Gastrocnemius medialis (tissue), 4 donors: ENCODE data around the gene PPFIA2.

ENCODE experiments used
- CTCF ChIP-seq, 5 experiments: fragments of 450-650 bp in 3 of 5; fragments of 200-600 bp in 2 of 5; sonication (generic) in 2 of 5; IDR thresholded peaks in 4 of 5; conservative IDR thresholded peaks in 1 of 5; 1 replicate in 4 of 5; 2 replicates in 1 of 5; pipeline ENCODE4 v1.5.1; 2016 to 2019; ENCODE audit warnings: antibody characterized with exemption in 5 of 5, mild to moderate bottlenecking in 3 of 5, moderate library complexity in 3 of 5
- POLR2A ChIP-seq, 2 donors: fragments of 450-650 bp; IDR thresholded peaks; one replicate each; pipeline ENCODE4 v1.6.1; 2017; ENCODE audit warnings: antibody characterized with exemption in 2 of 2, mild to moderate bottlenecking in 2 of 2, moderate library complexity in 2 of 2

- no peak for TF ChIP-seq CTCF (IDR thresholded peaks at IDR 0.05 in 4 of 5, conservative IDR thresholded peaks at IDR 0.05 in 1 of 5)
- no peak for TF ChIP-seq POLR2A (IDR thresholded peaks at IDR 0.05)
Measured at GRCh38 chr12:81541121-81541520, 218.0 kb downstream of the PPFIA2 start.
